Memory B cell (primary cell): ENCODE results near the gene KLK7.
"Not testable (repeated sequence)": the region's sequence is repeated elsewhere in the genome, so short reads cannot be mapped to it uniquely, and the experiment has no call there.

Experiments used
- ATAC-seq: fragments of 150-1000 bp; cut with Tn5 transposase; 2 replicates; pipeline ENCODE4 v1.10.0; 2021; ENCODE audit warnings: low read depth, mild to moderate bottlenecking, moderate library complexity
- DNase-seq, 2 donors: peaks; one replicate each; pipeline ENCODE4 v3.0.0; 2022; ENCODE audit warnings: low spot score in 2 of 2
- H3K27ac Mint-ChIP-seq: one replicate; pipeline ENCODE4 v1.8.0; 2022; ENCODE audit warnings: mild to moderate bottlenecking, moderate library complexity, mixed read lengths
- H3K27me3 Mint-ChIP-seq: one replicate; pipeline ENCODE4 v1.8.0; 2022; ENCODE audit warnings: mixed read lengths
- H3K36me3 Mint-ChIP-seq: one replicate; pipeline ENCODE4 v1.8.0; 2022; ENCODE audit warnings: mild to moderate bottlenecking, mixed read lengths
- H3K4me1 Mint-ChIP-seq: one replicate; pipeline ENCODE4 v1.8.0; 2022; ENCODE audit warnings: mixed read lengths
- H3K4me3 Mint-ChIP-seq: one replicate; pipeline ENCODE4 v1.8.0; 2022; ENCODE audit warnings: mild to moderate bottlenecking, moderate library complexity, mixed read lengths
- H3K9me3 Mint-ChIP-seq: one replicate; pipeline ENCODE4 v1.8.0; 2022; ENCODE audit warnings: mixed read lengths

The KLK7 gene

GRCh38 chr19:50978772-50979390 is 4.8 kb downstream of the KLK7 start:
- no peak for ATAC-seq
- H3K27me3 Mint-ChIP-seq, result peaks cover 38% of the 10 kb centered on the region
- no peaks in the 10 kb centered on the region for H3K4me1 Mint-ChIP-seq
- DNase-seq, result no peak
- peaks cover 4% of the 10 kb centered on the region for H3K36me3 Mint-ChIP-seq
- peaks cover 4% of the 10 kb centered on the region for H3K9me3 Mint-ChIP-seq
- no peak overlapping the region for H3K4me3 Mint-ChIP-seq
- H3K27ac Mint-ChIP-seq, result no peak overlapping the region

GRCh38 chr19:50977626-50978025 is 6.1 kb downstream of the KLK7 start:
- Mint-ChIP-seq H3K27ac (no peak overlapping the region), H3K27me3 (peaks cover 41% of the 10 kb centered on the region), H3K4me1 (no peaks in the 10 kb centered on the region), H3K36me3 (peaks cover 4% of the 10 kb centered on the region), H3K9me3 (peaks cover 4% of the 10 kb centered on the region), H3K4me3 (no peak overlapping the region)
- DNase-seq, result no peak
- no peak for ATAC-seq

- DNase-seq (no peak), ATAC-seq (no peak)
- Mint-ChIP-seq H3K27ac (no peak overlapping the region), H3K4me3 (no peak overlapping the region), H3K9me3 (peaks cover under 1% of the 10 kb centered on the region), H3K4me1 (no peaks in the 10 kb centered on the region), H3K27me3 (peaks cover 33% of the 10 kb centered on the region), H3K36me3 (peaks cover 2% of the 10 kb centered on the region)
Observed at GRCh38 chr19:50975766-50976165, 8.0 kb downstream of the KLK7 start.

GRCh38 chr19:50974702-50975556 is 8.8 kb downstream of the KLK7 start:
- DNase-seq, result no peak
- Mint-ChIP-seq H3K4me3 (no peak overlapping the region), H3K27ac (no peak overlapping the region), H3K9me3 (peaks cover under 1% of the 10 kb centered on the region), H3K4me1 (no peaks in the 10 kb centered on the region), H3K36me3 (peaks cover under 1% of the 10 kb centered on the region), H3K27me3 (peaks cover 33% of the 10 kb centered on the region)
- ATAC-seq, result no peak

GRCh38 chr19:50972795-50973376 is 10.8 kb downstream of the KLK7 start:
- Mint-ChIP-seq H3K27ac (no peak overlapping the region), H3K4me1 (no peaks in the 10 kb centered on the region), H3K36me3 (peaks cover 3% of the 10 kb centered on the region), H3K27me3 (peaks cover 28% of the 10 kb centered on the region), H3K4me3 (no peak overlapping the region), H3K9me3 (peaks cover 2% of the 10 kb centered on the region)
- ATAC-seq (no peak), DNase-seq (no peak)

- ATAC-seq, H3K4me1 Mint-ChIP-seq, H3K4me3 Mint-ChIP-seq, H3K9me3 Mint-ChIP-seq, H3K36me3 Mint-ChIP-seq, DNase-seq, H3K27ac Mint-ChIP-seq: not testable (repeated sequence)
- H3K27me3 Mint-ChIP-seq, result peaks cover 22% of the 10 kb centered on the region
Observed at GRCh38 chr19:50969810-50970209, 13.9 kb downstream of the KLK7 start.

- no peak within 1 kb of the TSS for H3K27ac Mint-ChIP-seq
Observed at GRCh38 chr19:50969413-50969760, 14.3 kb downstream of the KLK7 start, which contains the start of gene KLK6. KLK6 (minus strand) TSS chr19:50969591; CDS start chr19:50968104, 1,487 bp downstream.

DNA sequence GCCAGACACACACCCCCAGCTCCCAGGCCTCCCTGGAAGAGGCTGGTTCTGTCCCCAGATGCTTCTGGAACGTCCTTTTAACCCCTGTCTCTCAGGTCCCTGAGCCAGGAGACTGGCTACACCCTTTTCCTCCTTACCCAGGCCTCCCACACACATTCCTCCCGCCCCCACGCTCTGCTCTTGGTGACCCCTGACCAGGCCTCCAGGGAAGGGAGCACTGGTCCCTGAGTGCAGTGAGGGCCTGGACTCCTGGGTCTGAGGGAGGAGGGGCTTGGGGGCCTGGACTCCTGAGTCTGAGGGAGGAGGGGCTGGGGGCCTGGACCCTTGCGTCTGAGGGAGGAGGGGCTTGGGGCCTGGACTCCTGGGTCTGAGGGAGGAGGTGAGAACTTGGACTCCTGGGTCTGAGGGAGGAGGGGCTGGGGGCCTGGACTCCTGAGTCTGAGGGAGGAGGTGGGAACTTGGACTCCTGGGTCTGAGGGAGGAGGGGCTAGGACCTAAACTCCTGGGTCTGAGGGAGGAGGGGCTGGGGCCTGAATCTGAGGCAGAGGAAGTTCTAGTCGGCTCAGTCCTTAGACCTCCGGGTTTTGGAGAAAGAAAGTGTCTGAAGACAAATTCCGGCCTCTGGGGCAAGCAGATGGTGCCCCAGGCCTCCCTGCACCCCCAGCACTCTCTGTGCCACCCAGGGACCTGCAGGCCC is 14.9 kb downstream of the KLK7 start:
- H3K36me3 Mint-ChIP-seq, result peaks cover 3% of the 10 kb centered on the region
- no peak overlapping the region for H3K4me3 Mint-ChIP-seq
- H3K27ac Mint-ChIP-seq, result no peak overlapping the region
- DNase-seq (no peak), ATAC-seq (no peak)
- peaks cover 4% of the 10 kb centered on the region for H3K9me3 Mint-ChIP-seq
- peaks cover 22% of the 10 kb centered on the region for H3K27me3 Mint-ChIP-seq
- H3K4me1 Mint-ChIP-seq, result no peaks in the 10 kb centered on the region

More at GRCh38 chr19:50969413-50969760, 14.3 kb downstream of the KLK7 start, which contains the start of gene KLK6:
- peaks cover 3% of the 10 kb centered on the region for H3K36me3 Mint-ChIP-seq
- no peak for ATAC-seq
- DNase-seq, result no peak
- H3K27me3 Mint-ChIP-seq, result peaks cover 20% of the 10 kb centered on the region
- H3K9me3 Mint-ChIP-seq, result peaks cover 2% of the 10 kb centered on the region
- H3K4me3 Mint-ChIP-seq, result no peak within 1 kb of the TSS
- H3K4me1 Mint-ChIP-seq, result no peaks in the 10 kb centered on the region

DNA sequence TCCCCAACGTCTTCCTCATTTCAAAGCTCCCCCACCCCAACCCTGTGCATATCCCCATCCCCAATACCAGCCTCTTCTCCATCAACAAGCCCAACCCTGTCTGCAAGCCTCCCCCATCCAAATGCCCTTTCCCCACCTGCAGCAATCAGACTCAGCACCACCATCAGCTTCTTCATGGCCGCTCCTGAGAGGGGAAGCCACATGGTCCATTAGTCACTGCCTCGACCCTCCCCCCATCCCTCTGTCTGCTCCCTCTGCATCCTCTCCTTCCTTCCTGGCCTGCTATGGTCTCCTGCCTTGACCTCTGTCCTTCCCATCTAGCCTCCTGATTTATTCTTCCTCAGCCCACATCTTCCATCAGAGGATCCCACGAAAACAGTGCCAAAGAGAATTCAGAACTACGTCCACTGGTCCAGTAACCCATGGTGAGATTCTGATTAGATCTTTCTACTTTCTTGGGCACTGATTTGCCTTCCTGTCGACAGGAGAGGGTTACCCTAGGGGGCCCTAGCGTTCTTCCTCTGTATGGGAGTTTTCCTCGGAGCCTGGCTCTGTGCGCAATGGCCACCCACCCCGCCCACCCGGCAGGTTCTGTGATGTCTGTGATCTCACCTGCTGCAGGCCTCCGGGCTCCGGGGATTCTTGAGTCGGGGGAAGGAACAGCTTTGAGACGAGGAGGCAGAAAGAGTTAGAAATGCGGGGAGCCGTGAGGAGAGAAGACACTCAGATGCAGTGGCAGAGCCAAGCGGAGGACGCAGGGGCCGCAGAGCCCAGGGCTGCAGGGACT is 15.6 kb downstream of the KLK7 start:
- H3K4me1 Mint-ChIP-seq, result no peaks in the 10 kb centered on the region
- ATAC-seq, result no peak
- peaks cover 6% of the 10 kb centered on the region for H3K36me3 Mint-ChIP-seq
- DNase-seq, result no peak
- peaks cover 5% of the 10 kb centered on the region for H3K9me3 Mint-ChIP-seq
- H3K27ac Mint-ChIP-seq, result no peak overlapping the region
- H3K27me3 Mint-ChIP-seq, result peaks cover 25% of the 10 kb centered on the region
- no peak overlapping the region for H3K4me3 Mint-ChIP-seq

DNA sequence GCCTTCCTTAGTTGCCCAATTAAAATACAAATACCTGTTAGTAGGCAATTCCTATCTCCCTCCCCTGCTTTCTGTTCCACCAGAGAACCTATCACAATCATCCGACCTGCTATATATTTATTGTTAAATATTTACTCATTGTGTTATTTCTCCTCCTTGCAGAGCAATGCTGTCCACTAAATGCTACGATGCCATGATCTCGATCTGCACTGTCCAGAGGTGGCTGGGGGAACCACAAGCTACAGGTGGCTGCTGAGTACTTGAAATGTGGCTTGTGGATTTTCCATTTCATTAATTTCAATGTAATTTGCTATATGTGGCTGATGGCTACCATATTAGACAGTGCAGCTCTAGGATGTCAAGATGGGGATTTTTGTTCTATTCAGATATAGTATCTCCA is 19.5 kb downstream of the KLK7 start:
- Mint-ChIP-seq H3K9me3 (peaks cover 24% of the 10 kb centered on the region), H3K4me3 (no peak overlapping the region), H3K36me3 (peaks cover 7% of the 10 kb centered on the region), H3K4me1 (peaks cover 2% of the 10 kb centered on the region), H3K27ac (no peak overlapping the region), H3K27me3 (peaks cover 19% of the 10 kb centered on the region)
- DNase-seq (no peak), ATAC-seq (no peak)

- Mint-ChIP-seq H3K27me3 (peaks cover 24% of the 10 kb centered on the region), H3K4me3 (no peak overlapping the region), H3K36me3 (peaks cover 7% of the 10 kb centered on the region), H3K27ac (no peak overlapping the region), H3K9me3 (peaks cover 26% of the 10 kb centered on the region), H3K4me1 (peaks cover 2% of the 10 kb centered on the region)
- DNase-seq, result no peak
- no peak for ATAC-seq
Observed at GRCh38 chr19:50963381-50963780, 20.3 kb downstream of the KLK7 start.

GRCh38 chr19:50962245-50962644 is 21.5 kb downstream of the KLK7 start:
- ATAC-seq (no peak), DNase-seq (no peak)
- no peak overlapping the region for H3K27ac Mint-ChIP-seq
- H3K27me3 Mint-ChIP-seq, result peaks cover 26% of the 10 kb centered on the region
- no peak overlapping the region for H3K4me3 Mint-ChIP-seq
- peaks cover 7% of the 10 kb centered on the region for H3K36me3 Mint-ChIP-seq
- H3K9me3 Mint-ChIP-seq, result peaks cover 26% of the 10 kb centered on the region
- H3K4me1 Mint-ChIP-seq, result peaks cover 2% of the 10 kb centered on the region

- Mint-ChIP-seq H3K9me3 (peaks cover 26% of the 10 kb centered on the region), H3K27ac (no peak overlapping the region), H3K27me3 (peaks cover 26% of the 10 kb centered on the region), H3K36me3 (peaks cover 7% of the 10 kb centered on the region), H3K4me1 (peaks cover 2% of the 10 kb centered on the region), H3K4me3 (no peak overlapping the region)
- DNase-seq (no peak), ATAC-seq (no peak)
Observed at GRCh38 chr19:50959731-50960500, 23.8 kb downstream of the KLK7 start.
